22Rv1 (cell line): ENCODE data around the gene TSPAN9.

Experiments used
- H3K27ac ChIP-seq: fragments of 450-650 bp; 2 replicates; pipeline ENCODE4 v1.5.1; 2017
- ZFX ChIP-seq: fragments of 450-650 bp; IDR thresholded peaks from 2 replicates; pipeline ENCODE4 v1.6.1; 2017; ENCODE audit warnings: antibody characterized with exemption, borderline replicate concordance
- TF ChIP-seq, protein P1 (sequence below): fragments of 450-650 bp; IDR thresholded peaks from 2 replicates; pipeline ENCODE4 v1.5.1; 2017; ENCODE audit warnings: mild to moderate bottlenecking

The TSPAN9 gene

GRCh38 chr12:3145546-3146310 is 68.5 kb downstream of the TSPAN9 start:
- no peak overlapping the region for H3K27ac ChIP-seq
- TF ChIP-seq ZFX, result no peak
- TF ChIP-seq, protein P1, sequence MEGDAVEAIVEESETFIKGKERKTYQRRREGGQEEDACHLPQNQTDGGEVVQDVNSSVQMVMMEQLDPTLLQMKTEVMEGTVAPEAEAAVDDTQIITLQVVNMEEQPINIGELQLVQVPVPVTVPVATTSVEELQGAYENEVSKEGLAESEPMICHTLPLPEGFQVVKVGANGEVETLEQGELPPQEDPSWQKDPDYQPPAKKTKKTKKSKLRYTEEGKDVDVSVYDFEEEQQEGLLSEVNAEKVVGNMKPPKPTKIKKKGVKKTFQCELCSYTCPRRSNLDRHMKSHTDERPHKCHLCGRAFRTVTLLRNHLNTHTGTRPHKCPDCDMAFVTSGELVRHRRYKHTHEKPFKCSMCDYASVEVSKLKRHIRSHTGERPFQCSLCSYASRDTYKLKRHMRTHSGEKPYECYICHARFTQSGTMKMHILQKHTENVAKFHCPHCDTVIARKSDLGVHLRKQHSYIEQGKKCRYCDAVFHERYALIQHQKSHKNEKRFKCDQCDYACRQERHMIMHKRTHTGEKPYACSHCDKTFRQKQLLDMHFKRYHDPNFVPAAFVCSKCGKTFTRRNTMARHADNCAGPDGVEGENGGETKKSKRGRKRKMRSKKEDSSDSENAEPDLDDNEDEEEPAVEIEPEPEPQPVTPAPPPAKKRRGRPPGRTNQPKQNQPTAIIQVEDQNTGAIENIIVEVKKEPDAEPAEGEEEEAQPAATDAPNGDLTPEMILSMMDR, result no peak

DNA sequence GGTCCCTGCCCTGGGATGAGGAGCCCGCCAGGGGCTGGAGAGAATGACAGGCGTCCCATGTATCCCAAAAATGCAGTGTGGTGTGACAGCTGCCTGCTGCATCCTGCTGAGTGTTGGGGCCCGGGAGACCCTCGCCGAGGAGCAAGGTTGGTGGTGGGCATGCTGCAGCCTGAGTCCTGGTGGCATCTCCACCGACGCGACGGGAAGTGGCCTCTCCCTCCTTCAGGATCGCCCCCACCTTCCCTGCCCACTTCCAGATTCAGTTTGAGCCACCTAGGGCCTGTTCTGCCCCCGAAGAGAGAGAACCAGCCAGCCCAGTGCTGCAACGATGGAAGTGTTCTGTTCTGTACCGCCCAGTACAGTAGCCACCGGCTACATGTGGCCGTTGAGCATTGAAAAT is 70.1 kb downstream of the TSPAN9 start:
- TF ChIP-seq, protein P1, result no peak
- no peak for TF ChIP-seq ZFX
- no peak overlapping the region for H3K27ac ChIP-seq

GRCh38 chr12:3148366-3149000 is 71.3 kb downstream of the TSPAN9 start:
- TF ChIP-seq, protein P1, result no peak
- no peak for TF ChIP-seq ZFX

DNA sequence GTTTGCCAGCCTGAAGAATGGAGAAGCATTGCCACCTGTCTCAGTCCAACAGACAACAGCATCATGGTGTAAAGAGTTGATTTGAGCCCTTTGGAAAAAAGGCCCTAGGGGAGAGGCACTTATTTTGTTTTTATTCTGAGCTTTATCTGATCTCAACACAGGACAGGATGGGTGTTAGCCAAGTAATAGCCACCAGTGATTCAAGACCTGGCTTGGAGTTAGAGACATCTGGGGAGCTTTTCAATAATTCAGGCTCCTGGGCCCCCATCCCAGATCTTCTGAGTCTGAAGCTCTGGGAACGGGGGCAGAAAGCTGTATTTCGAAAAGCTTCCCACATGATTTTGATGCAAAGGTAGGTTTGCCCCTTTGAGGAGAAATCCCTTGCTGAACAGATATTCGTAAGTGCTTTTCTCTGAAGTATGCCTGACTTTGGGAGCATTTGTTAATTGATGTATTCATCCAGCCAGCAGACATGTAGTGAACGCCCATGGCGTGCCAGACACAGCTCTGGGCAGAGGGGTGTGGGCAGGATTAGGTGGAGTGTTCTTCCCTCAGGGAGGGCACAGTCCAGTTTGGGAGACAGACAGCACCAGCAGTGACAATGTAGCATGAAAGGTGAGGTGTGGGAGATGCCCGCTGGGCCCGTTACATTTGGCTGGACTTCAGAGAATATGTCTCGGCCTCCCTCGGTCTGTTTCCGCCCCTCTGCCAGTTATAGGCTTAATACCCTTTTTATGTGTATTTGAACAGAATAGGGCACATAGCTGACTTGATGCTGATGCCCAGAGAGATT is 72.5 kb downstream of the TSPAN9 start:
- H3K27ac ChIP-seq, result no peak overlapping the region
- no peak for TF ChIP-seq ZFX
- TF ChIP-seq, protein P1, result no peak

More at GRCh38 chr12:3148366-3149000, 71.3 kb downstream of the TSPAN9 start:
- H3K27ac ChIP-seq, result no peak overlapping the region

- no peak for TF ChIP-seq ZFX
- TF ChIP-seq, protein P1, result no peak
- H3K27ac ChIP-seq, result no peak overlapping the region
Observed at GRCh38 chr12:3150308-3150670, 73.1 kb downstream of the TSPAN9 start.

GRCh38 chr12:3150931-3151835 is 74.0 kb downstream of the TSPAN9 start:
- TF ChIP-seq, protein P1, result no peak
- no peak overlapping the region for H3K27ac ChIP-seq
